Liver (tissue), 3 donors: ENCODE measurements around the gene PPP1R14C.

Source experiments
- TAF1 ChIP-seq: conservative IDR thresholded peaks from 2 replicates; pipeline ENCODE4 v1.6.1; 2016; ENCODE audit warnings: antibody characterized with exemption, mild to moderate bottlenecking
- TF ChIP-seq, protein P1 (sequence below): fragments of 150-350 bp; IDR thresholded peaks from 2 replicates; pipeline ENCODE4 v1.5.1; 2017; ENCODE audit warnings: improper control_type of control experiment, low read depth, low read length; ENCODE audit not compliant: missing input control
- donor health status: healthy.
- donor health status: healthy.

DNA sequence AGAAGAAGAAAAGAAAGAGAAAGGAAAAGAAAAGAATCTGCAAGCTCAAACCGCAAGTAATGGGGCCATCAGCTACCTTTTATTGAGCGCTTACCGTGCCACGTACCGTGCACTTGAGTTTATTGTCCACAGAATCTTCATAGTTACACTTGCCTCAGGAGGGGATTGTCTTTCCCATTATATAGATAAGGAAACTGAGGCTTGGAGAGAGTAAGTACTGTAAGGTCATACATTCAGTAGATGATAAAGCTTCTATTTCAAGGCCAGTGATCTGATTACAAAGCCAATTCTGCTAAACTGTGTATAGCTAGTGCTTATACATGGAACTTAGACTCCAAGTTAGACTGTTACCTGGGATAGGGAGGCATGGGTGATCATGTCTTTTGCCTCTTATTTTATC is 115.5 kb downstream of the PPP1R14C start:
- TF ChIP-seq, protein P1, sequence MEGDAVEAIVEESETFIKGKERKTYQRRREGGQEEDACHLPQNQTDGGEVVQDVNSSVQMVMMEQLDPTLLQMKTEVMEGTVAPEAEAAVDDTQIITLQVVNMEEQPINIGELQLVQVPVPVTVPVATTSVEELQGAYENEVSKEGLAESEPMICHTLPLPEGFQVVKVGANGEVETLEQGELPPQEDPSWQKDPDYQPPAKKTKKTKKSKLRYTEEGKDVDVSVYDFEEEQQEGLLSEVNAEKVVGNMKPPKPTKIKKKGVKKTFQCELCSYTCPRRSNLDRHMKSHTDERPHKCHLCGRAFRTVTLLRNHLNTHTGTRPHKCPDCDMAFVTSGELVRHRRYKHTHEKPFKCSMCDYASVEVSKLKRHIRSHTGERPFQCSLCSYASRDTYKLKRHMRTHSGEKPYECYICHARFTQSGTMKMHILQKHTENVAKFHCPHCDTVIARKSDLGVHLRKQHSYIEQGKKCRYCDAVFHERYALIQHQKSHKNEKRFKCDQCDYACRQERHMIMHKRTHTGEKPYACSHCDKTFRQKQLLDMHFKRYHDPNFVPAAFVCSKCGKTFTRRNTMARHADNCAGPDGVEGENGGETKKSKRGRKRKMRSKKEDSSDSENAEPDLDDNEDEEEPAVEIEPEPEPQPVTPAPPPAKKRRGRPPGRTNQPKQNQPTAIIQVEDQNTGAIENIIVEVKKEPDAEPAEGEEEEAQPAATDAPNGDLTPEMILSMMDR: no peak
- no peak for TF ChIP-seq TAF1
